ENCODE data around the gene STOM. TPM values are rescaled to one million over a fixed set of nuclear protein-coding genes. Genes with fewer than 3 reads are reported as not detected.

Gene STOM
- total RNA-seq, 4 donors from 2014 or later: 78.2 to 195 (median 111) TPM

DNA sequence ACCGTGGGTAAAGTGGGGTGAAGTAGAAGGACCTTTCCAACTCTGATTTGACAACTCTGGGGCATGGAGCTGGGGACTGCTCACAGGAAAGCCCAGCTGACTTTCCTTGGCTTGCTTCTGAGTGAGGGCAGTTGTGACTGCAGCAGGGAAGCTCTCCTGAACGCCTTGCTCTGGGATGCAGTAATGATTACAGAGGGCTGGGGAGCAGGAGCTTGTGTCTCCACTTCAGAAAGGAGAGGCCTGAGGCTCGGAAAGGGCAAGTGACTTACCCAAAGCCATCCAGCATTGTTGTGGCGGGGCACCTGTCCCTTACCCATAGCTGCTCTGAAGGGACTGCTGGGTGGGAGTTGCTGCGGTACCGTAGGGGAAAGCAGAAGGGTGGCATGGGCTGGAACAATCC lies 60.9 kb downstream of the STOM start:
- Histone ChIP-seq H3K36me3 (peaks cover 0 to 48% (median 23%) of the 10 kb centered on the region in 4 donors), H3K27ac (peak overlapping the region in 1 of 4 donors; percentile 30), H3K4me3 (no peak overlapping the region), H3K27me3 (no peaks in the 10 kb centered on the region), H3K9me3 (no peaks in the 10 kb centered on the region), H3K4me1 (peaks cover 3 to 15% (median 5%) of the 10 kb centered on the region in 4 donors)
- in situ Hi-C loops (cut with MboI; ENCODE audit: low pct_ligation_motif_present in 1 of 4, low pct_unique_long_range_greater_than_20kb in 1 of 4, low sequenced_read_pairs in 3 of 4) (loop anchor here in 3 of 4 donors (10.0 to 25.0 kb wide), 2 partner anchors 94 to 97 kb away; partner anchors contain the start of gene RAB14 (in 2 of the 3)), intact Hi-C loops (cut with DNase I; ENCODE audit: low total_unique reads) (no loop called here)
- TF ChIP-seq POLR2A (IDR thresholded peaks at IDR 0.05) (no peak), CTCF (IDR thresholded peaks at IDR 0.05) (no peak), EP300 (IDR thresholded peaks at IDR 0.05; ENCODE audit: low read depth) (no peak), POLR2AphosphoS5 (IDR thresholded peaks at IDR 0.05) (no peak)
- 88% methylated on average over 6 of the region's 6 CpGs; no CpG with 5 or more reads in 1 of the 2 donors for WGBS, 2 donors (ENCODE audit: low coverage in 1 of 2)
- no peak for DNase-seq

DNA sequence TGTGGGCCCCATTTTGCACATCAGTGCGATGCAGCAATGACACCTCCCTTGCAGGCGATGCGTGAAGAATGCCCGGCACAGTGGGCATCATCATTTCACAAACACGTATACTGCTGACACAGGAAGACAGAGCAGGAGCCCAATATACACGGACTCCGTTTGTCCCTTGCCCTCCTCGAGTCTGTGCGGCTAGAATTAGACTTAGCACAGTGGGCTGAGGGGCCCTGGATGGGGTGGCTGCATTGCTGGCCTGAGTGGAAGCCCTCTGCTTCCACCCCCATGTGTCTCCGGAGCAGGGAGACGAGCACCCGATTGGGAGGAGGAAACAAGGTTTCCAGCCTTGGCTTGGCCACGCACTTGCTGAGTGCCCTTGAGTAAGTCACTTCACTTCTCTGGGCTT lies 61.3 kb downstream of the STOM start:
- no peak for TF ChIP-seq EP300 (IDR thresholded peaks at IDR 0.05; ENCODE audit: low read depth)
- TF ChIP-seq POLR2AphosphoS5 (IDR thresholded peaks at IDR 0.05): no peak
- no peak for TF ChIP-seq POLR2A (IDR thresholded peaks at IDR 0.05)
- no peak for TF ChIP-seq CTCF (IDR thresholded peaks at IDR 0.05)
- 91% methylated on average over 13 of the region's 13 CpGs; no CpG with 5 or more reads in 1 of the 2 donors for WGBS, 2 donors (ENCODE audit: low coverage in 1 of 2)
- Histone ChIP-seq H3K4me1 (peaks cover 7 to 19% (median 10%) of the 10 kb centered on the region in 4 donors), H3K4me3 (no peak overlapping the region), H3K9me3 (no peaks in the 10 kb centered on the region), H3K36me3 (peaks cover 0 to 47% (median 21%) of the 10 kb centered on the region in 4 donors), H3K27ac (peak overlapping the region in 1 of 4 donors; percentile 30), H3K27me3 (no peaks in the 10 kb centered on the region)
- intact Hi-C loops (cut with DNase I; ENCODE audit: low total_unique reads) (no loop called here), in situ Hi-C loops (cut with MboI; ENCODE audit: low pct_ligation_motif_present in 1 of 4, low pct_unique_long_range_greater_than_20kb in 1 of 4, low sequenced_read_pairs in 3 of 4) (loop anchor here in 3 of 4 donors (10.0 to 25.0 kb wide), 2 partner anchors 94 to 96 kb away; partner anchors contain the start of gene RAB14 (in 2 of the 3))
- no peak for DNase-seq

- in situ Hi-C loops (cut with MboI; ENCODE audit: low pct_ligation_motif_present in 1 of 4, low pct_unique_long_range_greater_than_20kb in 1 of 4, low sequenced_read_pairs in 3 of 4): loop anchor here in 3 of 4 donors (10.0 to 25.0 kb wide), 2 partner anchors 93 to 96 kb away; partner anchors contain the start of gene RAB14 (in 2 of the 3)
- Histone ChIP-seq H3K4me1 (peaks cover 12 to 27% (median 13%) of the 10 kb centered on the region in 4 donors), H3K36me3 (peaks cover 0 to 48% (median 20%) of the 10 kb centered on the region in 4 donors), H3K27me3 (no peaks in the 10 kb centered on the region), H3K9me3 (no peaks in the 10 kb centered on the region), H3K4me3 (no peak overlapping the region), H3K27ac (peak overlapping the region in 1 of 4 donors; percentile 26)
- WGBS, 2 donors (ENCODE audit: low coverage in 1 of 2): 88% methylated on average over 1 of the region's 2 CpGs; no CpG with 5 or more reads in 1 of the 2 donors
- TF ChIP-seq EP300 (IDR thresholded peaks at IDR 0.05; ENCODE audit: low read depth): no peak
- no peak for DNase-seq
- intact Hi-C loops (cut with DNase I; ENCODE audit: low total_unique reads): no loop called here
Measured at GRCh38 chr9:121307976-121308375, 62.1 kb downstream of the STOM start.

GRCh38 chr9:121305269-121305994 lies 64.6 kb downstream of the STOM start:
- peaks cover 0 to 31% (median 9%) of the 10 kb centered on the region in 4 donors for H3K36me3 ChIP-seq
- H3K9me3 ChIP-seq: no peaks in the 10 kb centered on the region
- no peaks in the 10 kb centered on the region for H3K27me3 ChIP-seq
- 65 to 100% methylated on average over 1 to 13 of the region's 13 CpGs for WGBS, 2 donors (ENCODE audit: low coverage in 1 of 2)
- peaks cover 21 to 48% (median 29%) of the 10 kb centered on the region in 4 donors for H3K4me1 ChIP-seq
- TF ChIP-seq POLR2A (IDR thresholded peaks at IDR 0.05) (no peak), POLR2AphosphoS5 (IDR thresholded peaks at IDR 0.05) (no peak), CTCF (IDR thresholded peaks at IDR 0.05) (no peak), EP300 (IDR thresholded peaks at IDR 0.05; ENCODE audit: low read depth) (no peak)
- H3K4me3 ChIP-seq: no peak overlapping the region
- H3K27ac ChIP-seq: peak overlapping the region; percentile 29 to 86 (median 71)
- intact Hi-C loops (cut with DNase I; ENCODE audit: low total_unique reads): no loop called here
- DNase-seq: peak; percentile 54
- in situ Hi-C loops (cut with MboI; ENCODE audit: low pct_ligation_motif_present in 1 of 4, low pct_unique_long_range_greater_than_20kb in 1 of 4, low sequenced_read_pairs in 3 of 4): loop anchor here in 3 of 4 donors (10.0 to 25.0 kb wide), 2 partner anchors 91 to 93 kb away; partner anchors contain the start of gene RAB14 (in 2 of the 3)
